Measurements from ENCODE around the gene KLHL34. TPM values are rescaled to one million over a fixed set of nuclear protein-coding genes. Genes with fewer than 3 reads are reported as not detected.

The KLHL34 gene
- total and polyA plus RNA-seq, 3 experiments from 2014 or later = 0.27 to 0.38 (median 0.35) TPM

DNA sequence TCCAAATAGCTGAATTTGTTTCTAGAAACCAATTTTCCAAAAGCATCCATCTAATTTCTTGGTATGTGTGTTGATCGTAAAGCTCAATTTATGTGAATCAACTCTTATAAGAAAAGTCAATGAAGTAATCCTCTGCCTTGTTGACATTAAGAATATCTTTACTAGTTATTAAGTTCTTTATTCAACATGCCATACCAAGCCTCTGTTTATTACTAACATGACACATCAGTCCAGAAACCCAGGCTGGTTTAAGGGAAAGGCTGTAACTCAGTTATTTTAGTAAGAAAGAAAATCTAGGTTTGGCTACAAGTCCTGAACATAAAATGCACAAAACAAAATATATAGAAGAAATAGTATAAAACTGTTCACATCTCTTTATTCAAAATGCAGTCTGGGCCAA lies 48.0 kb downstream of the KLHL34 start:
- POLR2A ChIA-PET = no interaction called here

DNA sequence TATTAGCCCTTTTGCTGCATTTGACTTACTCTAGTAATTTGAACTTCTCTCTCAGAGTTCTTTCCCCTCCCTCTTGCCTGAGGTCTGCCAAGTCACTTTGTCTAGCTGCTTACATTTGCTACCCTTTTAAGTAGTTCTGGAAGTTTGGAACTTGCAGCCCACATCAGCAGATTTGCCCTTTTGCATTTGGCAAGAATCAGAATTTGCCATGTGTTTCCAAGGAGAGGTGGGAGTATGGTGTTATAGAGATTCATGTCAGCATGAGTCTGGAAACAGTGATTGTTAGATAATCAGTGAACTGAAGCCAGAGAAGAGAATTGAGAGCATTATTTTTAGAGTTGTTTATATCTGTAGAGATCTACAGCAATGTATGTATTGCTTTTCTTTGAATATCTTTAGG lies 52.1 kb downstream of the KLHL34 start:
- H3K4me1 ChIP-seq (ENCODE audit: insufficient read depth, low read length) = no peaks in the 10 kb centered on the region
- no peak overlapping the region for H3K27ac Mint-ChIP-seq
- ChIA-PET CTCF (no interaction called here), POLR2A (no interaction called here)
- H3K9me3 ChIP-seq (ENCODE audit: low read length) = no peaks in the 10 kb centered on the region
- no peaks in the 10 kb centered on the region for H3K4me1 Mint-ChIP-seq
- DNase-seq = no peak
- H3K36me3 ChIP-seq (ENCODE audit: insufficient read depth, low read length) = no peaks in the 10 kb centered on the region
- H3K36me3 Mint-ChIP-seq = peaks cover 0 to 7% (median 3%) of the 10 kb centered on the region in 3 donors
- H3K27ac ChIP-seq (ENCODE audit: low read depth, low read length) = no peak overlapping the region
- peaks cover 0 to 2% of the 10 kb centered on the region in 2 donors for H3K27me3 Mint-ChIP-seq
- H3K27me3 ChIP-seq (ENCODE audit: insufficient read depth, low read length, poor library complexity, severe bottlenecking) = no peaks in the 10 kb centered on the region
- no peak overlapping the region for H3K4me3 Mint-ChIP-seq
- no peak overlapping the region for H3K4me3 ChIP-seq (ENCODE audit: low read length)
- H3K9me3 Mint-ChIP-seq = peaks cover 0 to 2% (median 0%) of the 10 kb centered on the region in 5 donors

More for the DNA sequence above, 48.0 kb downstream of the KLHL34 start:
- H3K27ac ChIP-seq (ENCODE audit: low read depth, low read length) = no peak overlapping the region
- H3K4me1 Mint-ChIP-seq = no peaks in the 10 kb centered on the region
- H3K4me1 ChIP-seq (ENCODE audit: insufficient read depth, low read length) = no peaks in the 10 kb centered on the region
- no peaks in the 10 kb centered on the region for H3K27me3 ChIP-seq (ENCODE audit: insufficient read depth, low read length, poor library complexity, severe bottlenecking)
- no peaks in the 10 kb centered on the region for H3K9me3 Mint-ChIP-seq
- H3K4me3 Mint-ChIP-seq = no peak overlapping the region
- H3K36me3 Mint-ChIP-seq = peaks cover 0 to 7% (median 3%) of the 10 kb centered on the region in 3 donors
- CTCF ChIA-PET = no interaction called here
- no peak overlapping the region for H3K27ac Mint-ChIP-seq
- peaks cover 0 to 2% of the 10 kb centered on the region in 2 donors for H3K27me3 Mint-ChIP-seq
- H3K4me3 ChIP-seq (ENCODE audit: low read length) = no peak overlapping the region
- DNase-seq = no peak
- H3K9me3 ChIP-seq (ENCODE audit: low read length) = no peaks in the 10 kb centered on the region
- no peaks in the 10 kb centered on the region for H3K36me3 ChIP-seq (ENCODE audit: insufficient read depth, low read length)

Other genes starting within 250 kb of the KLHL34 start
- not detected for gene SMPX, start 99.8 kb upstream of the KLHL34 start, total RNA-seq
- not detected for gene SMPX, start 99.8 kb upstream of the KLHL34 start, polyA plus RNA-seq
- 1 to 10 TPM; 8.3 to 8.8 TPM for gene MBTPS2, start 181.3 kb upstream of the KLHL34 start, total RNA-seq
- 5.4 TPM for gene MBTPS2, start 181.3 kb upstream of the KLHL34 start, polyA plus RNA-seq
- gene YY2, start 197.7 kb upstream of the KLHL34 start, total RNA-seq = 1 to 10 TPM; 1.8 to 2.0 TPM
- 0.59 TPM for gene YY2, start 197.7 kb upstream of the KLHL34 start, polyA plus RNA-seq

Data from CD8-positive, alpha-beta memory T cell (primary cell).